Measurements from ENCODE around the gene LTBP2.

LTBP2 gene

GRCh38 chr14:74593241-74593953, 18.6 kb downstream of the LTBP2 start:
- no peaks in the 10 kb centered on the region for H3K27me3 ChIP-seq (ENCODE audit: control insufficient read depth, insufficient read depth, low read length)
- H3K9me3 ChIP-seq (ENCODE audit: control insufficient read depth, low read length) = no peaks in the 10 kb centered on the region
- H3K4me1 ChIP-seq (ENCODE audit: control insufficient read depth, insufficient read depth, low read length) = peaks cover 22% of the 10 kb centered on the region
- H3K36me3 ChIP-seq (ENCODE audit: control insufficient read depth, insufficient read depth, low read length) = no peaks in the 10 kb centered on the region
- H3K9ac ChIP-seq (ENCODE audit: low read length) = no peak overlapping the region
- no peak overlapping the region for H3K4me3 ChIP-seq (ENCODE audit: low read length)

GRCh38 chr14:74592476-74593201, 19.4 kb downstream of the LTBP2 start:
- Histone ChIP-seq H3K4me3 (ENCODE audit: low read length) (no peak overlapping the region), H3K36me3 (ENCODE audit: control insufficient read depth, insufficient read depth, low read length) (no peaks in the 10 kb centered on the region), H3K27me3 (ENCODE audit: control insufficient read depth, insufficient read depth, low read length) (no peaks in the 10 kb centered on the region), H3K9me3 (ENCODE audit: control insufficient read depth, low read length) (no peaks in the 10 kb centered on the region), H3K9ac (ENCODE audit: low read length) (no peak overlapping the region), H3K4me1 (ENCODE audit: control insufficient read depth, insufficient read depth, low read length) (peaks cover 22% of the 10 kb centered on the region)

GRCh38 chr14:74591899-74592298, 20.1 kb downstream of the LTBP2 start:
- H3K4me1 ChIP-seq (ENCODE audit: control insufficient read depth, insufficient read depth, low read length) = peaks cover 22% of the 10 kb centered on the region
- H3K9me3 ChIP-seq (ENCODE audit: control insufficient read depth, low read length) = no peaks in the 10 kb centered on the region
- no peak overlapping the region for H3K4me3 ChIP-seq (ENCODE audit: low read length)
- no peaks in the 10 kb centered on the region for H3K36me3 ChIP-seq (ENCODE audit: control insufficient read depth, insufficient read depth, low read length)
- H3K27me3 ChIP-seq (ENCODE audit: control insufficient read depth, insufficient read depth, low read length) = no peaks in the 10 kb centered on the region
- no peak overlapping the region for H3K9ac ChIP-seq (ENCODE audit: low read length)

GRCh38 chr14:74591394-74591793, 20.6 kb downstream of the LTBP2 start:
- Histone ChIP-seq H3K4me1 (ENCODE audit: control insufficient read depth, insufficient read depth, low read length) (peaks cover 22% of the 10 kb centered on the region), H3K9me3 (ENCODE audit: control insufficient read depth, low read length) (no peaks in the 10 kb centered on the region), H3K9ac (ENCODE audit: low read length) (no peak overlapping the region), H3K36me3 (ENCODE audit: control insufficient read depth, insufficient read depth, low read length) (no peaks in the 10 kb centered on the region), H3K27me3 (ENCODE audit: control insufficient read depth, insufficient read depth, low read length) (no peaks in the 10 kb centered on the region), H3K4me3 (ENCODE audit: low read length) (no peak overlapping the region)

GRCh38 chr14:74589291-74589879, 22.7 kb downstream of the LTBP2 start:
- no peak overlapping the region for H3K4me3 ChIP-seq (ENCODE audit: low read length)
- H3K9me3 ChIP-seq (ENCODE audit: control insufficient read depth, low read length) = no peaks in the 10 kb centered on the region
- peaks cover 14% of the 10 kb centered on the region for H3K4me1 ChIP-seq (ENCODE audit: control insufficient read depth, insufficient read depth, low read length)
- H3K27me3 ChIP-seq (ENCODE audit: control insufficient read depth, insufficient read depth, low read length) = no peaks in the 10 kb centered on the region
- H3K9ac ChIP-seq (ENCODE audit: low read length) = no peak overlapping the region
- H3K36me3 ChIP-seq (ENCODE audit: control insufficient read depth, insufficient read depth, low read length) = no peaks in the 10 kb centered on the region

- H3K27me3 ChIP-seq (ENCODE audit: control insufficient read depth, insufficient read depth, low read length) = no peaks in the 10 kb centered on the region
- no peaks in the 10 kb centered on the region for H3K36me3 ChIP-seq (ENCODE audit: control insufficient read depth, insufficient read depth, low read length)
- H3K4me3 ChIP-seq (ENCODE audit: low read length) = no peak overlapping the region
- no peaks in the 10 kb centered on the region for H3K4me1 ChIP-seq (ENCODE audit: control insufficient read depth, insufficient read depth, low read length)
- H3K9ac ChIP-seq (ENCODE audit: low read length) = no peak overlapping the region
- H3K9me3 ChIP-seq (ENCODE audit: control insufficient read depth, low read length) = no peaks in the 10 kb centered on the region
Measured at GRCh38 chr14:74587363-74587707, 24.7 kb downstream of the LTBP2 start.

- no peak overlapping the region for H3K9ac ChIP-seq (ENCODE audit: low read length)
- no peaks in the 10 kb centered on the region for H3K9me3 ChIP-seq (ENCODE audit: control insufficient read depth, low read length)
- H3K4me1 ChIP-seq (ENCODE audit: control insufficient read depth, insufficient read depth, low read length) = no peaks in the 10 kb centered on the region
- H3K36me3 ChIP-seq (ENCODE audit: control insufficient read depth, insufficient read depth, low read length) = no peaks in the 10 kb centered on the region
- H3K4me3 ChIP-seq (ENCODE audit: low read length) = no peak overlapping the region
- no peaks in the 10 kb centered on the region for H3K27me3 ChIP-seq (ENCODE audit: control insufficient read depth, insufficient read depth, low read length)
Measured at GRCh38 chr14:74586681-74587362, 25.2 kb downstream of the LTBP2 start.

- H3K9me3 ChIP-seq (ENCODE audit: control insufficient read depth, low read length) = no peaks in the 10 kb centered on the region
- no peaks in the 10 kb centered on the region for H3K4me1 ChIP-seq (ENCODE audit: control insufficient read depth, insufficient read depth, low read length)
- H3K4me3 ChIP-seq (ENCODE audit: low read length) = no peak overlapping the region
- no peaks in the 10 kb centered on the region for H3K36me3 ChIP-seq (ENCODE audit: control insufficient read depth, insufficient read depth, low read length)
- H3K9ac ChIP-seq (ENCODE audit: low read length) = no peak overlapping the region
- no peaks in the 10 kb centered on the region for H3K27me3 ChIP-seq (ENCODE audit: control insufficient read depth, insufficient read depth, low read length)
Measured at GRCh38 chr14:74585406-74586335, 26.4 kb downstream of the LTBP2 start.

- Histone ChIP-seq H3K36me3 (ENCODE audit: control insufficient read depth, insufficient read depth, low read length) (no peaks in the 10 kb centered on the region), H3K27me3 (ENCODE audit: control insufficient read depth, insufficient read depth, low read length) (no peaks in the 10 kb centered on the region), H3K4me3 (ENCODE audit: low read length) (no peak overlapping the region), H3K4me1 (ENCODE audit: control insufficient read depth, insufficient read depth, low read length) (peaks cover 4% of the 10 kb centered on the region), H3K9me3 (ENCODE audit: control insufficient read depth, low read length) (no peaks in the 10 kb centered on the region), H3K9ac (ENCODE audit: low read length) (no peak overlapping the region)
Measured at GRCh38 chr14:74584951-74585350, 27.1 kb downstream of the LTBP2 start.

GRCh38 chr14:74583689-74584434, 28.2 kb downstream of the LTBP2 start:
- Histone ChIP-seq H3K36me3 (ENCODE audit: control insufficient read depth, insufficient read depth, low read length) (no peaks in the 10 kb centered on the region), H3K4me3 (ENCODE audit: low read length) (no peak overlapping the region), H3K4me1 (ENCODE audit: control insufficient read depth, insufficient read depth, low read length) (peaks cover 13% of the 10 kb centered on the region), H3K9me3 (ENCODE audit: control insufficient read depth, low read length) (no peaks in the 10 kb centered on the region), H3K27me3 (ENCODE audit: control insufficient read depth, insufficient read depth, low read length) (no peaks in the 10 kb centered on the region), H3K9ac (ENCODE audit: low read length) (no peak overlapping the region)
